Left cardiac atrium (tissue), 4 donors: ENCODE data around the gene SLC37A3. TPM values are rescaled to one million over a fixed set of nuclear protein-coding genes. Genes with fewer than 3 reads are reported as not detected.
"Not testable (repeated sequence)": the region's sequence is repeated elsewhere in the genome, so short reads cannot be mapped to it uniquely, and the experiment has no call there.

Source experiments
- ATAC-seq, 2 donors: fragments of 200-7000 bp; cut with Tn5 transposase; one replicate each; pipeline ENCODE4 v1.9.1; 2020; ENCODE audit warnings: mild to moderate bottlenecking in 2 of 2, moderate library complexity in 2 of 2
- DNase-seq: peaks from one replicate; pipeline ENCODE4 v3.0.0-alpha.2; 2020
- intact Hi-C, 2 donors: fragments of 100-400 bp; cut with DNase I; formaldehyde crosslinking; loops; one replicate each; pipeline versions ENCODE4 v1.14.1 to v1.15.1; 2022 to 2023
- long read RNA-seq: library from polyadenylated mRNA; unstranded; transcript quantifications from one replicate; pipeline ENCODE4 v2.0.0, GENCODE V29; 2021
- total RNA-seq, 2 donors: library from RNA; stranded (reverse); fragmentation: NEBNext Ultra II Directional; extraction: Animal tissue kit (Norgen Biotek cat#: 25700); gene quantifications; one replicate each; pipeline ENCODE4 v1.2.1, GENCODE V29; 2021
- donor health status: DM: no; HTN: yes; CAD: no.
- donor health status: DM: no; HTN: yes; CAD: no; lungs with severe emphysema.
- donor health status: DM: yes; HTN: yes; CAD: no.
- donor health status: Dilated cardiomyopathy.

Gene SLC37A3, protein sequence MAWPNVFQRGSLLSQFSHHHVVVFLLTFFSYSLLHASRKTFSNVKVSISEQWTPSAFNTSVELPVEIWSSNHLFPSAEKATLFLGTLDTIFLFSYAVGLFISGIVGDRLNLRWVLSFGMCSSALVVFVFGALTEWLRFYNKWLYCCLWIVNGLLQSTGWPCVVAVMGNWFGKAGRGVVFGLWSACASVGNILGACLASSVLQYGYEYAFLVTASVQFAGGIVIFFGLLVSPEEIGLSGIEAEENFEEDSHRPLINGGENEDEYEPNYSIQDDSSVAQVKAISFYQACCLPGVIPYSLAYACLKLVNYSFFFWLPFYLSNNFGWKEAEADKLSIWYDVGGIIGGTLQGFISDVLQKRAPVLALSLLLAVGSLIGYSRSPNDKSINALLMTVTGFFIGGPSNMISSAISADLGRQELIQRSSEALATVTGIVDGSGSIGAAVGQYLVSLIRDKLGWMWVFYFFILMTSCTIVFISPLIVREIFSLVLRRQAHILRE
- total RNA-seq, result 10 to 100 TPM; 11.4 to 18.7 TPM
- long read RNA-seq, transcript SLC37A3-201 (15 exons, 3,349 nt), result major isoform, 25 of 51 reads
- long read RNA-seq, partial matches to known transcripts, result 2 of 51 reads
- long read RNA-seq, other reads (novel, unspliced or antisense), result 22 of 51 reads

DNA sequence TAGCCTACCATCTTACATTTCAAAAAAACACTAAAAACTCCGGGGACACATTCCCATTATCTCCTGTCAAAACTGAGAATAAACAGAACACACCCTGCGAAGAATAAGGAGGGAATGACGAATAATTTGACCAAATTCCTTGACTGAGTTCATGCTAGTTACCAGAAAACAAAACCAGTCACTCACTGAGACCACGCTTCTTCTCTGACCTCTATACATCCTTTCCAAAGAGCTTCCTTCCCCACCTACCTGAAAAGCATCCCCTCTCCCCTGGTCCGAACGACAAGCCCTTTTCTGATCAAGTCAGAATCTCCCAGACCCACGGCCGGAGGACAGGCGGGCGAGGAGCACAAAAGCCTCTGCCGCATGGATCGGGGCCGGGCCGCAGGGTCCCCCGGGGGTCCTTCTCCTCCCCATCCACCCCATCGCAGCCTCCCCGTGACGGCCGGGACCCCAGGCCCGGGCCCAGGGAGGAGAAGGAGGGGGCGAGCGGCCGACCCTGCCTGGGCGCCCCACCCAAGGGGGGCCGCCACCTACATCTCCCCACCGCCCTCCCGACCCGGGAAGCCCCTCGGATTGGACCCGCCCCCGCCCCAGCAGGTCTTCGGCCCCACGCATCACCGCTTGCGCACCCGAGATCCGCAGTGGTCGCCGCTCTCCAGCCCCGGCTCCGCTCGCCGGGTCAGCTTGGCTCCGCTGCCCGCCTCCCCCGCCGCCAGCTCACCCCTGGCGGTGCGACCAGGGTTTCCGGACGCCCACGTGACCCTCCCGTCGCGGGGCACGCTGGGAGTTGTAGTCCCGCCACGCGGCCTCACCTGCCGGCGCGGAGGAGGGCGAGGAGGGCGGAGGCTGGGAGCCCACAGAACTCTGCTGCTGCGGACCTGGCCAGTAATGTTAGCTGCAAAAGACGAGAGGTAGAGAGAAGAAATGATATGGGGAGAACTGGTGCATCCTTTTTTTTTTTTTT is at the start of gene SLC37A3:
Gene SLC37A3 (minus strand): TSS at position 747 of the 967 bp plus-strand sequence. CDS start 16,004 bp downstream, outside the sequence.
- intact Hi-C loops, result no loop called here
- peak; percentile 99 for ATAC-seq
- DNase-seq, result peak; percentile 89

DNA sequence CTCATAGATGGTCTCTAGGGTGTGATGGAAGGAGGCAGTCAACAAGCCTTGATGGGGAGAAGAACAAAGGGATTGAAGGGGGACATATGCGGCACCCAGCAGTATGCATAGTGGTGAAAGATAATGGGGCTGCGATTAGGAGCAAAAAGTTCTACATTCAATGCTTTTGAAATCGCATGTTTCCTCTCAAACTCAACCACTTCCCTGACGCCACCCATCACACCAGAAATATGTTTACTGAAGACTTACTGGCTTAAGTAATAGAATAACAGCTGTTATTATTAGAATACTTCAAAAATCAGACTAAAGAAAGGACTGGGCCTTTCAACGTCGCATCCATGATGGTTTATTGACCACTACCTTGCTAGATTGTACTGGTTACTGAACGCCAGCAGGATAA is 49.5 kb upstream of the SLC37A3 start:
- ATAC-seq, result no peak
- intact Hi-C loops, result no loop called here
- no peak for DNase-seq

DNA sequence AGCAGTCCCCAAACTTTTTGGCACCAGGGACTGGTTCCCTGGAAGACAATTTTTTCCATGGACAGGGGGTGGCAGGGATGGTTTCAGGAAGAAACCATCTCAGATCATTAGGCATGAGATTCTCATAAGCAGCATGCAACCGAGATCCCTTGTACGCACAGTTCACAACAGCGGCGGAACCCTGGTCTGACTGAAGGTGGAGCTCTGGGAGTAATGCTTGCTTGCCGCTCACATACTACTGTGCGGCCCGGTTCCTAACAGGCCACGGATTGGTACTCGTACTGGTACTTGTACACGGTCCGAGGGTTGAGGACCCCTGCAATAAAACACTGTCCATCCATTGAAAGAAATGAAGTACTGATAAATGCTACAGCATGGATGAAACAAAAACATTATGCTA is 48.1 kb upstream of the SLC37A3 start:
- no peak for ATAC-seq
- intact Hi-C loops, result no loop called here
- no peak for DNase-seq

DNA sequence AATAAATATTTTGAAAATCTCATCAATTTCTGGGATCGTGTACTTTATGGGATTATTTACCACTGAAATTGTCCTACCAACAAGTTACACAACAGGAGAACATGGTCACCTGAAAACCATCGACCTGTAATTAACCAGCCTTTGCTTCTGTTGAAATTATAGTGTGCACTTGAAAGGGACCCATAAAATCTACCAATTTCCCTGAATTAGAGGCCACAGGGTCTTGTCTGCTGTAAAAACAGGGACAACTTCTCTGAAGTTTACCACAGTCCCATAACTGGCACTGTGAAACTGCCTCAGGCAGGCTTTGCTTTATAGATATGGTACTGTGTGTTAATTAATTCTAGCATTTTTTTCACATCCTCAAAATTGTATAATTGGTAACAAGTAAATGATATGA is 43.2 kb upstream of the SLC37A3 start:
- DNase-seq (no peak), ATAC-seq (no peak)
- intact Hi-C loops, result no loop called here

DNA sequence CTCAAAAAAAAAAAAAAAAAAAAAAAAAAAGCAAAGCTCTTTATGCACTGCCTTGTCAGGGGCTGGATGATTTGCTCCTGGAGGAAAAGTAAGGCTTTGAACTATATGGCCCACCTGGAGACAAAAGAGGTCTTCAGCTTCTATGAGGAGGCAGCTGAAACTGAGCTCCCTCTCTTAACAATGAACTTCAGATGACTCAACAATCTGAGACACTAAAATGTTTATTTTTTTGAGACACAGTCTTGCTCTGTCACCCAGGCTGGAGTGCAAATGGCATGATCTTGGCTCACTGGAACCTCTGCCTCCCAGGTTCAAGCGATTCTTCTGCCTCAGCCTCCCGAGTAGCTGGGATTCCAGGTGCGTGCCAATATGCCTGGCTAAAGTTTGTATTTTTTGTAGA is 42.3 kb upstream of the SLC37A3 start:
- ATAC-seq, result no peak
- no peak for DNase-seq
- intact Hi-C loops, result no loop called here

DNA sequence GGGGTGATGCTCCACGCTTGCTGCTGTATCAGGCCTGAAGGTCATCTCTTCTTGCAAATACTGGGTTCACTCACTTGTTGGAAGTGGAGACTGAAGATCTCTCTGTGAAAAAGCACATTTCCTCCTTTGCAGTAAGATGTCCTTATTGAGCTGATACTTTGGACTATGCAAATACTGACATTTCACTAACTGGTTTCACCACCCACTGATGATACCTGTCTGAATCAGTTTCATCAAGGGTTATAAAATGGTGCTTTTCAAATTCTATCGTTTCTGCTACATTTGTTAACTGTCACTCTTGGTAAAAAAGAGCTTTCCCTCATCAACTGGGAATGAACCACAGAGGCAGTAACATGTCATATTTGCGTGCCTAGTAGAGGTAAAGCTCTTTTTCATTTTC is 41.0 kb upstream of the SLC37A3 start:
- ATAC-seq (no peak), DNase-seq (no peak)
- intact Hi-C loops, result no loop called here

DNA sequence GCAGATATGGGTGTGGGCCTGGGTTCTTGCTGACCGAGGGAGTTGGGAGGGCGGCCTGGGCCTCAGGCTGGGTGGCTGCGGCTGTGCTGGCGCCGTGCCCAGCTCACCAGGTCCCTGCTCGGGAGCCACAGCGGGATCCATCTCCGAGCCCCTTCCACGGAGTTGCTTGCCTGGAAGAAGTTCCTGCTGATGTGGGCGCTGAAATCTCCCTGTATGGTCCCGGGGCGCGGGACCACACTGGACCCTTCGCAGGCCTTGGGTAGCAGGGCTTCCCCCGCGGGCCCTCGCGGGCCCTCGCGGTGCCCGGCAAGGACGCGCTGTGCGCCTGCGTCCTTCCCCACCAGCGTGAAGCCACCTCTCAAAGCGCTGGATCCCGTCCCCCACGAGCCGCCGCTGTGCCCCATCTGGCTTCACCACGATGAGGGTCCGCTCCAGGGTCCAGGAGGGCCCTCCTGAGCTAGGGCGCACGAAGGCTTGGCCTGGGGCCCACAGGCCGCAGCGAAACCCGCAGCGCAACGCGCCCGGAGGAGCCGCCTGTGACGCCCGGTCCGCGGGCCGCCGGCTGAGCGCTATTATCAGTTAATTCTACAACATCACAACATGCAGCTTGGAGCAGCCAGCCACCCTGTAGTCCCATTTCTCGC is 37.0 kb upstream of the SLC37A3 start:
- ATAC-seq (peak in 1 of 2 donors; percentile 42), DNase-seq (no peak)
- intact Hi-C loops, result no loop called here

DNA sequence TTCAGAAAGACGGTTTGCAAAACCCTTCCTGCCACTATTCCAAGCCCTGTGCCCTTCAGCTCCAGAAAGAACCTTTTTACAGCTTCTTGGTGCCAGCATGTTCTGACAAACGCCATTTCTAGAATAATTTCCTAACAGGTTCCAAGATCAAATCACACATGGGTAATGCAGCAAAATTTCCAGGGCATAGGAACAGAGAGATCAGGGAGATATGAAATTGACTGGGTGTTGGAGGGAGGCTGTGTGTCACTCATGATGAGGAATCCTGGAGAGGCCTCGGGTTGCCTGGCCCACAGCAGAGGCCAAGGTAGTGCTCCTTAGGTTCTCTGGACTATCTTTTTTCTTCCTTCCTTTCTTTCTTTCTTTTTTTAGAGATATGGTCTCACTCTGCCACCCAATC is 35.1 kb upstream of the SLC37A3 start:
- no peak for ATAC-seq
- intact Hi-C loops, result no loop called here
- no peak for DNase-seq

DNA sequence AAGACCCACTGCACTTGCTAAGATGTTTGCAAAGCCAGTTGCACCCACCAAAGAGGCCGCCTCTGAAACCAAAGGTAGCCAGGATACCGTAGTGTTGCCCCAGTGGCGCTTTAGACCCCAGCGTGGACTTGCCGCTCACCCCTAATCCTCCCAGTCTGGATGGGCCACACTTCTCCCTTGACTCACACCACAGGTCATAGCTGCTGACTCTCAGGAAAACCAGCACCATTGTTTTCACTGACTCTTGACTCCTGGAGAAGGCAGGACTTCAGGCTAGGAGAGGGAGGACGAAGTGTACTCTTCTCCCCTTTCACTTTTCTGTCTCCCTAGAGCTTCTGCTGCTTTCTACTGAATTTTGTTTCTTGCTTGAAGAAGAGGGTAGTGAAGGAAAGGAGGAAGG is 27.8 kb upstream of the SLC37A3 start:
- DNase-seq (no peak), ATAC-seq (no peak)
- intact Hi-C loops, result no loop called here

DNA sequence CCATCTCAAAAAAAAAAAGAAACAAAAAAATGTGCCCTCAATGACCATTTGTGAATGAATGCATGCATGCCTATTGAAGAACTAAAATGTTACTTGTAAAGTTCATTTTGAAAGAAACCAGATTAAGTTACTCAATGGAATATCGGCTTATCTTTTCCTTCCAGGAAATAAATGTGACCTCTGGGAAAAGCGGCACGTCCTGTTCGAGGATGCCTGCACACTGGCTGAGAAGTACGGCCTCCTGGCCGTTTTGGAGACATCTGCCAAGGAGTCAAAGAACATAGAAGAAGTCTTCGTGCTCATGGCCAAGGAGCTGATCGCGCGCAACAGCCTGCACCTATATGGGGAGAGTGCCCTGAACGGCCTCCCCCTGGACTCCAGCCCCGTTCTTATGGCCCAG is 27.4 kb upstream of the SLC37A3 start:
- DNase-seq (peak; percentile 33), ATAC-seq (no peak)
- intact Hi-C loops, result no loop called here

DNA sequence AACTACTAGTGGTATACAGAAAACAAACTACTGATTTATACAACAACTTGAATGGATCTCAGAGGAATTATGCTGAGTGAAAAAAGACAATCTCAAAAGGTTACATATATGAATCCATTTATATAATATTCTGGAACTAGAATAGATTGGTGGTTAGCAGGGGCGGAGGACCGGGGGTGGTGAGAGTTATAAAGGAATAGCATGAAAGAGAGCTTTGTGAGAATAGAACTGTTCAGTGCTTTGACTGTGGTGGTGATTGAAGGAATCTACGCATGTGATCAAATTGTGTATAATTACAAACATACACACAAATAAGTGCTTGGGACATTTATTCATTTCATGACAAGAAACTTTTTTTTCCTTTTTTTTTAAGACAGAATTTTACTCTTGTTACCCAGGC is 25.2 kb upstream of the SLC37A3 start:
- no peak for DNase-seq
- intact Hi-C loops, result no loop called here
- ATAC-seq, result no peak

DNA sequence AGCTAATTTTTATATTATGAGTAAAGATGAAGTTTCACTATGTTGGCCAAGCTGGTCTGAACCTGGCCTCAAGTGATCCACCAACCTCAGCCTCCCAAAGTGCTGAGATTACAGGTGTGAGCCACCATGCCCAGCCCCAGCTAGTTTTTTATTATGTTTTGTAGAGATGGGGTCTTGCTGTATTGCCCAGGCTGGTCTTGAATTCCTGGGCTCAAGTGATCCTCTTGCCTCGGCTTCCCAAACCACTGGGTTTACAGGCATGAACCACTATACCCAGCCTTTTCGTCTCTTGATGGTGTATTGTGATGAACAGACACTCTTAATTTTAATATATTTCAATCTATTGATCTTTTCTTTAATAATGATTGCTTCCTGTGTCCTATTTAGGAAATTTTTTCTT is 23.2 kb upstream of the SLC37A3 start:
- intact Hi-C loops, result no loop called here
- DNase-seq, result no peak
- no peak for ATAC-seq

DNA sequence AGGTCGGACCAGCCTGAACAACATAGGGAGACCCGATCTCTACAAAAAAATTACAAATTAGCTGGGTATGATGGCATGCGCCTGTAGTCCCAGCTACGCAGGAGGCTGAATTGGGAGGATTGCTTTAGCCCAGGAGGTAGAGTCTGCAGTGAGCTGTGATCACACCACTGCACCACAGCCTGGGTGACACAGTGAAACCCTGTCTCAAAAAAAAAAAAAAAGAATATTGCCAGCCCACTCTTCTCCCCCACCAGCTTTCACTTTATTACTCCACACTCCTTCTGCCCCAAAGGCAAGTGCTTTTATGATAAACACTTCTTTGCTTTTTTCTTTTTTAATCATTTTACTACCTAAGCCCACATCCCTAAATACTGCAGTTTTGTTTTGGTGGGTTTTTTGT is 20.3 kb upstream of the SLC37A3 start:
- no peak for DNase-seq
- no peak for ATAC-seq
- intact Hi-C loops, result no loop called here

DNA sequence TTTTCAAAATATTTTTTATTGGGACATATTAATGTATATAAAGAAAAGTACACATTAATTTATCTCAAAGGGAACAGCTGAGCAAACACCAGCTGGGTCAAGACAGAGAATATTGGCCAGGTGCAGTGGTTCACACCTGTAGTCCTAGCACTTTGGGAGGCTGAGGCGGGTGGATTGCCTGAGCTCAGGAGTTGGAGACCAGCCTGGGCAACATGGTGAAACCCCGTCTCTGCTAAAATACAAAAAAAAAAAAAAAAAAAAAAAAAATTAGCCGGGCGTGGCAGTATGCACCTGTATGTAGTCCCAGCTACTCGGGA is 19.8 kb upstream of the SLC37A3 start:
- DNase-seq, intact Hi-C loops, ATAC-seq: not testable (repeated sequence)

DNA sequence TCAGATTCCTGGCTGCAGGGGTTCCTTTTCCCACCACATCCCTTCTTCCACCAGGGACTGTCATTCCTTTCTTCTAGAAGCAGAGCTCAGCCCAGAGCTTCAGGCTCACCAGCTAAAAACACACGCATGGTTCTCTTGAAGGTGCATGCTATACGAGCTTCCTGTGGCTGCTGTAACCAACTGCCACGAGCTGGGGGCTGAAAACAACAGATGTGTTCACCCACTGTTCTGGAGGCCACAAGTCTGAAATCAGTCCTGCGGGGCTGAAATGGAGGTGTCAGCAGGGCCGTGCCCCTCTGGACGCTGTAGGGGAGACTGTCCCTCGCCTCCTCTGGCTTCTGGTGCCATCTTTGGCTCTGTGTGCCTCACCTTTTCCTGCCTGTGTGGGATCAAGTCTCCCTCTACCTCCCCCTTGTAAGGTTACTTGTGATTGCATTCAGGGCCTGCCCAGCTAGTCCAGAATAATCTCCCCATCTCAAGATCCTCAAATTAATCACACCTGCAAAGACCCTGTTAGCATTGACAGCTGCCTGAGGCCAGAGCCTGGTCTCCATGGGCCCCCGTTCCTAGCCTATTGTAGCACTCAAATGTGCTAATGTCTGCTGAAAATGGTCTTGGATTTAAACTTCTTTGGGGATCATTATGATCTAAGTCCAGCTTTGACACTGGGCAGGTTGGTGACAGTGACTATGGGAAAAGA is 19.3 kb upstream of the SLC37A3 start:
- ATAC-seq, result no peak
- no peak for DNase-seq
- intact Hi-C loops, result no loop called here

DNA sequence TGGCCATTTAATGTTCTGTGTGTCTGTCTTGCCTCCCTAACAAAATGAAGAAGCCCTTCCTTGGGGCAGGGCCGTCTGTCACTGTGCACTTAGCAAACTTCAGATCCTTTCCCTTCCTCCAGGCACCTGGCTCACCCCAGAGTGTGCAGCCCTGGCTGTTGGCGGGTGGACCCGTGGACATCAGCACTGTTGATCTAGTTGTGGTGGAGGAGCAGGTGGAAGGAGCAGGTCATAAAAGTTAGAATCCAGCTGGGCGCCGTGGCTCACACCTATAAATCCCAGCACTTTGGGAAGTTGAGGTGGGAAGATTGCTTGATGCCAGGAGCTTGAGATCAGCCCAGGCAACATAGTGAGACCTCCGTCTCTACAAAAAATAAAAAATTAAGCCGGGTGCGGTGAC is 18.2 kb upstream of the SLC37A3 start:
- DNase-seq (no peak), ATAC-seq (no peak)
- intact Hi-C loops, result no loop called here

DNA sequence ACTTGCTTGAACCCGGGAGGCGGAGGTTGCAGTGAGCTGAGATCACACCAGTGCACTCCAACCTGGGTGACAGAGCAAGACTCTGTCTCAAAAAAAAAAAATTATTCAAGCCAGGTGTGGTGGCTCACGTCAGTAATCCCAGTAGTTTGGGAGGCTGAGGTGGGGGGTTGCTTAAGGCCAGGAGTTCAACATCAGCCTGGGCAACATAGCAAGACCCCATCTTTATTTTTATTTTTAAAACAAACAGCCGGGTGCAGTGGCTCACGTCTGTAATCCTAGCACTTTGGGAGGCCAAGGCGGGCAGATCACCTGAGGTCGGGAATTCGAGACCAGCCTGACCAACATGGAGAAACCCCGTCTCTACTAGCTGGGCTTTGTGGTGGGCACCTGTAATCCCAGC is 17.5 kb upstream of the SLC37A3 start:
- not testable (repeated sequence) for DNase-seq, ATAC-seq

DNA sequence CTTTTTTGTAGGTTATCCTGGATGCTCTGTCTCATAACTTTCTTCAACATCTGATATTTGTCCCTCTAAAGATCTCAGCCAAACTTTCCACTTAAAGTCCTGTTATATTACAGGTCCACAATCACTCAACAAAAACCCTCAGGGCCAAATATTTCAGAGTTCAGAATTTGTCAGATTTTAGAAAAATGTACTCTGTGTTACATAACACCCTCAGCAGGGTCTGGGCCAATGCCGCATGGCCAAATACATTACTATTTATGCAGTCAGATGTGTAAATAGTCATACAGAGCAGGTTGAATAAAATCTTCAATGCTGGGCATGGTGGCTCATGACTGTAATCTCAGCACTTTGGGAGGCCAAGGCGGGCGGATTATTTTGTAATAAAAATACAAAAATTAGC is 17.0 kb upstream of the SLC37A3 start:
- intact Hi-C loops, result no loop called here
- DNase-seq (no peak), ATAC-seq (no peak)

More for the DNA sequence above, 17.5 kb upstream of the SLC37A3 start:
- intact Hi-C loops, result not testable (repeated sequence)

DNA sequence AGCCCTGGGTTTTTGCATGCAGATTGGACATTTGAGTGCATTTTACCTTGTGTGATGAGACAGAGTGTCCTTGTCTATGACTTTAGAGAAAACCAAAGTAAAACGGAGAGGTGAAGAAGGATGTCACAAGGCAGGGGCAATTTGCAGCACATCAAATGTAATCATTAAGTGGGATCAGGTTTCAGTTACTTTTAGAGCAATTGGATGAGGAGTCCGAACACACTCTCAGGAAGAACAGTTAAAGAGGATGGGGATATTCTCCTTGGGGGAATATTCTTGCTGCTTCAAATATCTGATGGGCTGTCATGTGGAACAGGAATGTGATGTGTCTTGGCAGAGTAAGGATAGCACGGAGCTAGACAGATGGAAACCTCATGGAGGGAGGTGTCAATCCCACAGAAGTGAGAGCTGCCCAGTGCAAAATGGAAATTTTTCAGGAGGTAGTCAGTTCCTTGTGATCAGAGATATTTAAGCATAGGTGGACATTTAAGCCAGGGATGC is 6.3 kb upstream of the SLC37A3 start:
- DNase-seq, result no peak
- ATAC-seq, result no peak
- intact Hi-C loops, result no loop called here
